HAP-1 (cell line): ENCODE data around the gene VWA3B.
A peak's percentile ranks its signal among the peaks of the same experiment; 100 is the strongest.
"Not testable (repeated sequence)": the region's sequence is repeated elsewhere in the genome, so short reads cannot be mapped to it uniquely, and the experiment has no call there.

Experiments
- DNase-seq, 2 experiments: peaks; one replicate each; pipeline ENCODE4 v3.0.0-alpha.2; 2016 to 2020; ENCODE audit warnings: low spot score in 2 of 2
- H3K27me3 ChIP-seq: fragments of 250-450 bp; sonication (Bioruptor Pico); 2 replicates; pipeline ENCODE4 v1.5.1; 2020; ENCODE audit warnings: low read depth, mild to moderate bottlenecking, moderate library complexity
- H3K36me3 ChIP-seq: fragments of 250-450 bp; sonication (Bioruptor Pico); replicated peaks from 2 replicates; pipeline ENCODE4 v1.5.1; 2020; ENCODE audit warnings: mild to moderate bottlenecking
- H3K4me1 ChIP-seq: fragments of 250-450 bp; sonication (Bioruptor Pico); 2 replicates; pipeline ENCODE4 v1.5.1; 2020; ENCODE audit warnings: mild to moderate bottlenecking
- H3K4me3 ChIP-seq: fragments of 250-450 bp; sonication (Bioruptor Pico); 2 replicates; pipeline ENCODE4 v1.5.1; 2020; ENCODE audit warnings: mild to moderate bottlenecking, moderate library complexity
- H3K9me3 ChIP-seq: fragments of 250-450 bp; sonication (Bioruptor Pico); 2 replicates; pipeline ENCODE4 v1.5.1; 2020; ENCODE audit warnings: mild to moderate bottlenecking, moderate library complexity
- in situ Hi-C: fragments of 300-500 bp; cut with MboI; formaldehyde crosslinking; loops from 3 replicates; pipeline ENCODE4 v1.14.3; 2020; ENCODE audit warnings: low sequenced_read_pairs, inconsistent platforms, mixed read lengths

The VWA3B gene, protein sequence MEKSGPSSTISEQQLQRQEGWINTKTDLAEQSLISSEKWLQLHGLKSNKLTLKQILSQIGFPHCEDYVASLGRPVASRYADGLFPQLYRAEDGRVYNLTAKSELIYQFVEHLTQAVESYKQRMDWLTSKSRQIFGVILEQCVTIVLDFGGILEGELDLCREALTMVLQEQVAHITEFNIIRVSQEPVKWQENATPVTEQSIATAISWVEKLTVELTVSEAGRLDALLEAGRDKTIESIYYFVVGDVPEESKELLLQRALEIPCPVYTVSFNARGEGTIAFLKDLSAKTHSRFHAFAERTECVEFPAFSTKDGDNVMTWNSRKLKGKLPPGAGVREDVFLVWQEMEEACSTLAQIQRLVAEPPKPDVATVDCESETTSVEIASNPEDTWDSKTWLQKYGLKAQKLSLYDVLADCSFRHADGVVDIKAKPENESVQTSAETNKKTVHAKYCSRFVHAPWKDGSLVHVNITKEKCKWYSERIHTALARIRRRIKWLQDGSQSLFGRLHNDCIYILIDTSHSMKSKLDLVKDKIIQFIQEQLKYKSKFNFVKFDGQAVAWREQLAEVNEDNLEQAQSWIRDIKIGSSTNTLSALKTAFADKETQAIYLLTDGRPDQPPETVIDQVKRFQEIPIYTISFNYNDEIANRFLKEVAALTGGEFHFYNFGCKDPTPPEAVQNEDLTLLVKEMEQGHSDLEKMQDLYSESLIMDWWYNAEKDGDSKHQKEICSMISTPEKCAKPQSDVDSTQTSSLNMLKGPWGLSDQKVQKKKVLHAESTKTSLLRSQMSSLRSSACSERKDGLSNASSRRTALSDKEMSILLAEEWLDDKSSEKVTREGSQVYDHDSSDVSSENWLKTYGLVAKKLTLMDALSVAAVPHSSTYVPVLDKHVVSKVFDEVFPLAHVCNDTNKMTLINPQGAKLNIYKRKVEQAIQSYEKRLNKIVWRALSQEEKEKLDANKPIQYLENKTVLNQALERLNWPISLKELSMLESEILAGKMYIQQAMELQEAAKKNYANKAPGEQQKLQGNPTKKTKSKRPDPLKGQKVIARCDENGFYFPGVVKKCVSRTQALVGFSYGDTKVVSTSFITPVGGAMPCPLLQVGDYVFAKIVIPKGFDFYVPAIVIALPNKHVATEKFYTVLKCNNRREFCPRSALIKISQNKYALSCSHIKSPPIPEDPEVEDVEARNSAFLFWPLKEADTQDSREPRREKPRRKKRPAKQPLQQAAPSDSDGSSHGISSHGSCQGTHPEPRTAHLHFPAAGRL (N-terminal part only)

GRCh38 chr2:98086491-98087446, at the start of gene VWA3B:
Gene VWA3B, plus strand, starts transcription at chr2:98087167. Its CDS starts 5,926 bp downstream, at chr2:98093093.
- DNase-seq, result no peak
- Histone ChIP-seq H3K4me1 (no peaks in the 10 kb centered on the region), H3K36me3 (no peaks in the 10 kb centered on the region), H3K4me3 (no peak within 1 kb of the TSS), H3K27me3 (no peaks in the 10 kb centered on the region), H3K9me3 (no peaks in the 10 kb centered on the region)
- in situ Hi-C loops, result no loop called here

- Histone ChIP-seq H3K36me3 (no peaks in the 10 kb centered on the region), H3K27me3 (no peaks in the 10 kb centered on the region), H3K4me3 (no peak overlapping the region), H3K9me3 (no peaks in the 10 kb centered on the region), H3K4me1 (peaks cover 4% of the 10 kb centered on the region)
- in situ Hi-C loops, result no loop called here
- DNase-seq, result no peak
These were observed 49.8 kb upstream of the VWA3B start for GRCh38 chr2:98037206-98037605.

GRCh38 chr2:98037666-98038336, 49.2 kb upstream of the VWA3B start:
- Histone ChIP-seq H3K4me1 (peaks cover 4% of the 10 kb centered on the region), H3K27me3 (no peaks in the 10 kb centered on the region), H3K9me3 (no peaks in the 10 kb centered on the region), H3K4me3 (no peak overlapping the region), H3K36me3 (no peaks in the 10 kb centered on the region)
- in situ Hi-C loops, result no loop called here
- DNase-seq, result peak in 1 of 2 experiments; percentile 40

- Histone ChIP-seq H3K27me3 (no peaks in the 10 kb centered on the region), H3K4me1 (peaks cover 4% of the 10 kb centered on the region), H3K4me3 (no peak overlapping the region), H3K9me3 (no peaks in the 10 kb centered on the region), H3K36me3 (no peaks in the 10 kb centered on the region)
- DNase-seq, result no peak
- in situ Hi-C loops, result no loop called here
These were observed 47.7 kb upstream of the VWA3B start for GRCh38 chr2:98039085-98039756.

- no peaks in the 10 kb centered on the region for H3K9me3 ChIP-seq
- H3K4me3 ChIP-seq, result no peak overlapping the region
- H3K4me1 ChIP-seq, result peaks cover 4% of the 10 kb centered on the region
- H3K27me3 ChIP-seq, result no peaks in the 10 kb centered on the region
- DNase-seq, result no peak
- in situ Hi-C loops, result no loop called here
- H3K36me3 ChIP-seq, result no peaks in the 10 kb centered on the region
These were observed 46.5 kb upstream of the VWA3B start for GRCh38 chr2:98040331-98040939.

DNA sequence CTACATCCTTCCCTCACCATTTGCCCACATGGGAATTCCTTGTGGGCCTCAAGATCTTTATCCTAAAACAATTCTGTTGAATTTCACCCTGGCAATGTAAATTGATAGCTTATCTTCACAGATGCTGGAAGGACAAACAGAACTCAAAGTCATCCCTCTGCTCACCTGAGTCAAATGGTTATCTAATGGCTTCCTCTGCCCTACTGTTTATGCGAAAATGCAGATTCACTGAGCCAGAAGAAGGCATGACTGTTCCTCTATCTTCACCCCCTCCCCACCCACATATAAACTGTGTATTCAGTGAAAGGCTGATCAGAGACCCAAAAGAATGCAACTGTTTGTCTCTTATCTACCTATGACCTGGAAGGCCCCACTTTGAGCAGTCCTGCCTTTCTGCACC, 43.9 kb upstream of the VWA3B start:
- Histone ChIP-seq H3K4me3 (no peak overlapping the region), H3K9me3 (no peaks in the 10 kb centered on the region), H3K36me3 (no peaks in the 10 kb centered on the region), H3K27me3 (no peaks in the 10 kb centered on the region), H3K4me1 (peaks cover 2% of the 10 kb centered on the region)
- DNase-seq, result no peak
- in situ Hi-C loops, result no loop called here

DNA sequence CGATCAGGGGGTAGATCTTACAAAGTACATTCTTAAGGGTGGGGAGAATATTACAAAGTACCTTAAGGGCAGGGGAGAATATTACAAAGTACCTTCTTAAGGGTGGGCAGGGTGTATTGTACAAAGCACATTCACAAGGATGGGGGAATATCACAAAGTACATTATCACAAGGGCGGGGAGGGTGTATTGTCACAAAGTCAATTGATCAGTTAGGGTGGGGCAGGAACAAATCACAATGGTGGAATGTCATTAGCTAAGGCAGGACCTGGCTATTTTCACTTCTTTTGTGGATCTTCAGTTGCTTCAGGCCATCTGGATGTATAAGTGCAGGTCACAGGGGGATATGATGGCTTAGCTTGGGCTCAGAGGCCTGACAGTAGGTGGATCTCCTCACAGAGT, 42.2 kb upstream of the VWA3B start:
- DNase-seq, H3K4me3 ChIP-seq, H3K4me1 ChIP-seq, H3K27me3 ChIP-seq, H3K36me3 ChIP-seq, in situ Hi-C loops, H3K9me3 ChIP-seq: not testable (repeated sequence)

DNA sequence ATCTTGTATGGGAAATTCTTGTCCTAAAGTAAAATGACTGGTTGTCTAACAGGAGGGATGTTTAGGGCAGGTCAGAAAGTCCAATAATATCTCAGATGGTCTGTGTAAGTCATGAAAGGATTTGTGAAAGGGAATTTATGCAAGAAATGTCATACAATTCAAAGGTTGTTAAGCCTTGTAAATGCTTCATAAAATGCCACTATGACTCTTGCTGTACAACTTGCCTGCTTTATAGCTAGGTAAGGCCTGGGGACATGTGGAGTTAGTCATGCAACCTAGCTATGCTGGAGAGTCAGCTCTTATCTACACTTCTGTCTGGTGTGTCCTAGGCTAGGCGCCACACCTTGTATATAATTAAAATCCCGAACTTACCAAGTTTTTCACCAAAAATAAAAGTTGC, 36.9 kb upstream of the VWA3B start:
- in situ Hi-C loops, result no loop called here
- DNase-seq, result peak; percentile 64 to 97
- Histone ChIP-seq H3K9me3 (no peaks in the 10 kb centered on the region), H3K36me3 (no peaks in the 10 kb centered on the region), H3K4me3 (no peak overlapping the region), H3K4me1 (peaks cover 45% of the 10 kb centered on the region), H3K27me3 (no peaks in the 10 kb centered on the region)

- H3K4me3 ChIP-seq, result no peak overlapping the region
These were observed 28.6 kb upstream of the VWA3B start for GRCh38 chr2:98058191-98058975.

GRCh38 chr2:98060277-98060676, 26.7 kb upstream of the VWA3B start:
- H3K36me3 ChIP-seq, result no peaks in the 10 kb centered on the region
- in situ Hi-C loops, result no loop called here
- H3K4me3 ChIP-seq, result no peak overlapping the region
- DNase-seq, result no peak
- H3K9me3 ChIP-seq, result no peaks in the 10 kb centered on the region
- H3K27me3 ChIP-seq, result no peaks in the 10 kb centered on the region
- H3K4me1 ChIP-seq, result no peaks in the 10 kb centered on the region

More at GRCh38 chr2:98058191-98058975, 28.6 kb upstream of the VWA3B start:
- no peaks in the 10 kb centered on the region for H3K27me3 ChIP-seq
- peaks cover 10% of the 10 kb centered on the region for H3K4me1 ChIP-seq
- no peaks in the 10 kb centered on the region for H3K9me3 ChIP-seq
- in situ Hi-C loops, result no loop called here
- no peak for DNase-seq
- H3K36me3 ChIP-seq, result no peaks in the 10 kb centered on the region

GRCh38 chr2:98063291-98063854, 23.6 kb upstream of the VWA3B start:
- in situ Hi-C loops, result no loop called here
- H3K27me3 ChIP-seq, result no peaks in the 10 kb centered on the region
- no peaks in the 10 kb centered on the region for H3K4me1 ChIP-seq
- peak in 1 of 2 experiments; percentile 57 for DNase-seq
- no peaks in the 10 kb centered on the region for H3K36me3 ChIP-seq
- H3K9me3 ChIP-seq, result no peaks in the 10 kb centered on the region
- H3K4me3 ChIP-seq, result no peak overlapping the region
